GM12878 (cell line): ENCODE data around the gene DCAF12.

Experiments
- CEBPB ChIP-seq, 2 experiments: fragments of 150-350 bp in 1 of 2; IDR thresholded peaks; 2 replicates each; pipeline ENCODE4 v1.6.1; 2012 to 2014; ENCODE audit warnings: low read depth in 2 of 2, low read length in 2 of 2, borderline replicate concordance in 1 of 2, inconsistent platforms in 1 of 2
- HDGF ChIP-seq: fragments of 450-650 bp; IDR thresholded peaks from 2 replicates; pipeline ENCODE4 v1.6.1; 2016; ENCODE audit warnings: antibody characterized with exemption
- JUND ChIP-seq: IDR thresholded peaks from 2 replicates; pipeline ENCODE4 v1.6.1; 2012; ENCODE audit warnings: low read depth, mild to moderate bottlenecking, low read length, improper control_type of control experiment, moderate library complexity
- NFYA ChIP-seq: IDR thresholded peaks from 2 replicates; pipeline ENCODE4 v1.6.1; 2011; ENCODE audit warnings: low read depth, mild to moderate bottlenecking, low read length, improper control_type of control experiment, borderline replicate concordance
- NR2C1 ChIP-seq: fragments of 450-650 bp; IDR thresholded peaks from 2 replicates; pipeline ENCODE4 v1.6.1; 2017; ENCODE audit warnings: antibody characterized with exemption, mild to moderate bottlenecking, moderate library complexity
- POLR2A ChIP-seq: IDR thresholded peaks from 2 replicates; pipeline ENCODE4 v1.6.1; 2011; ENCODE audit warnings: low read depth, mild to moderate bottlenecking, low read length
- RBBP5 ChIP-seq: fragments of 200-600 bp; sonication (generic); conservative IDR thresholded peaks from 2 replicates; pipeline ENCODE4 v1.6.1; 2016
- TCF12 ChIP-seq: IDR thresholded peaks from 2 replicates; pipeline ENCODE4 v1.6.1; 2011; ENCODE audit warnings: low read depth, mild to moderate bottlenecking, low read length
- ZNF274 ChIP-seq: IDR thresholded peaks from one replicate; pipeline ENCODE4 v1.8.0; 2011; ENCODE audit not compliant: insufficient read length, insufficient read depth
- TF ChIP-seq, protein P1 (sequence below): IDR thresholded peaks from 2 replicates; pipeline ENCODE4 v1.6.1; 2012; ENCODE audit warnings: mild to moderate bottlenecking, low read depth, low read length
- TF ChIP-seq, protein P2 (sequence below): fragments of 450-650 bp; IDR thresholded peaks from 2 replicates; pipeline ENCODE4 v1.6.1; 2017; ENCODE audit warnings: mild to moderate bottlenecking, moderate library complexity
- TF ChIP-seq, protein P3 (sequence below): IDR thresholded peaks from 2 replicates; pipeline ENCODE4 v1.6.1; 2012; ENCODE audit warnings: low read depth, low read length, improper control_type of control experiment
- TF ChIP-seq, protein P4 (sequence below): fragments of 450-650 bp; IDR thresholded peaks from 2 replicates; pipeline ENCODE4 v1.6.1; 2016; ENCODE audit warnings: mild to moderate bottlenecking

DNA sequence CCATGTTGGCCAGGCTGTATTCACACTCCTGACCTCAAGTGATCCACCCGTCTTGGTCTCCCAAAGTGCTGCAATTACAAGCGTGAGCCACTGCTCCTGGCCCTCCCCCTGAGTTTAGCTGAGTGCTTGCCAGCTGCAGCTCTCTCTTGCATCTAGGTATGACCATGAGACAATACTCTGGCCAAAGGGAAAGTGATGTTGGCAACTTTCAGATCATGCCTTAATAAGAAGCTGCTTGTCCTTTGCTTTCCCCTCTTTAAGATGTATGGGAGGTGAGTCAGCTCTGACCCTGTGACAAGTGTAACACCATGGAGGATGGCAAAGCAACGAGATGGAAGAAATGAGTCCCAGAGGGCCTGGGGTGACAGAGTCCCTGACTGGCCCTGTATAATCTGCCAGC is 18.7 kb upstream of the DCAF12 start:
- TF ChIP-seq POLR2A (no peak), RBBP5 (no peak), JUND (no peak), NFYA (no peak), HDGF (no peak), CEBPB (IDR thresholded peaks at IDR 0.05; ENCODE audit: borderline replicate concordance in 1 of 2, low read depth in 2 of 2, low read length in 2 of 2) (no peak), NR2C1 (no peak), ZNF274 (no peak), TCF12 (no peak)
- TF ChIP-seq, protein P1, sequence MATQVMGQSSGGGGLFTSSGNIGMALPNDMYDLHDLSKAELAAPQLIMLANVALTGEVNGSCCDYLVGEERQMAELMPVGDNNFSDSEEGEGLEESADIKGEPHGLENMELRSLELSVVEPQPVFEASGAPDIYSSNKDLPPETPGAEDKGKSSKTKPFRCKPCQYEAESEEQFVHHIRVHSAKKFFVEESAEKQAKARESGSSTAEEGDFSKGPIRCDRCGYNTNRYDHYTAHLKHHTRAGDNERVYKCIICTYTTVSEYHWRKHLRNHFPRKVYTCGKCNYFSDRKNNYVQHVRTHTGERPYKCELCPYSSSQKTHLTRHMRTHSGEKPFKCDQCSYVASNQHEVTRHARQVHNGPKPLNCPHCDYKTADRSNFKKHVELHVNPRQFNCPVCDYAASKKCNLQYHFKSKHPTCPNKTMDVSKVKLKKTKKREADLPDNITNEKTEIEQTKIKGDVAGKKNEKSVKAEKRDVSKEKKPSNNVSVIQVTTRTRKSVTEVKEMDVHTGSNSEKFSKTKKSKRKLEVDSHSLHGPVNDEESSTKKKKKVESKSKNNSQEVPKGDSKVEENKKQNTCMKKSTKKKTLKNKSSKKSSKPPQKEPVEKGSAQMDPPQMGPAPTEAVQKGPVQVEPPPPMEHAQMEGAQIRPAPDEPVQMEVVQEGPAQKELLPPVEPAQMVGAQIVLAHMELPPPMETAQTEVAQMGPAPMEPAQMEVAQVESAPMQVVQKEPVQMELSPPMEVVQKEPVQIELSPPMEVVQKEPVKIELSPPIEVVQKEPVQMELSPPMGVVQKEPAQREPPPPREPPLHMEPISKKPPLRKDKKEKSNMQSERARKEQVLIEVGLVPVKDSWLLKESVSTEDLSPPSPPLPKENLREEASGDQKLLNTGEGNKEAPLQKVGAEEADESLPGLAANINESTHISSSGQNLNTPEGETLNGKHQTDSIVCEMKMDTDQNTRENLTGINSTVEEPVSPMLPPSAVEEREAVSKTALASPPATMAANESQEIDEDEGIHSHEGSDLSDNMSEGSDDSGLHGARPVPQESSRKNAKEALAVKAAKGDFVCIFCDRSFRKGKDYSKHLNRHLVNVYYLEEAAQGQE = no peak
- TF ChIP-seq, protein P2, sequence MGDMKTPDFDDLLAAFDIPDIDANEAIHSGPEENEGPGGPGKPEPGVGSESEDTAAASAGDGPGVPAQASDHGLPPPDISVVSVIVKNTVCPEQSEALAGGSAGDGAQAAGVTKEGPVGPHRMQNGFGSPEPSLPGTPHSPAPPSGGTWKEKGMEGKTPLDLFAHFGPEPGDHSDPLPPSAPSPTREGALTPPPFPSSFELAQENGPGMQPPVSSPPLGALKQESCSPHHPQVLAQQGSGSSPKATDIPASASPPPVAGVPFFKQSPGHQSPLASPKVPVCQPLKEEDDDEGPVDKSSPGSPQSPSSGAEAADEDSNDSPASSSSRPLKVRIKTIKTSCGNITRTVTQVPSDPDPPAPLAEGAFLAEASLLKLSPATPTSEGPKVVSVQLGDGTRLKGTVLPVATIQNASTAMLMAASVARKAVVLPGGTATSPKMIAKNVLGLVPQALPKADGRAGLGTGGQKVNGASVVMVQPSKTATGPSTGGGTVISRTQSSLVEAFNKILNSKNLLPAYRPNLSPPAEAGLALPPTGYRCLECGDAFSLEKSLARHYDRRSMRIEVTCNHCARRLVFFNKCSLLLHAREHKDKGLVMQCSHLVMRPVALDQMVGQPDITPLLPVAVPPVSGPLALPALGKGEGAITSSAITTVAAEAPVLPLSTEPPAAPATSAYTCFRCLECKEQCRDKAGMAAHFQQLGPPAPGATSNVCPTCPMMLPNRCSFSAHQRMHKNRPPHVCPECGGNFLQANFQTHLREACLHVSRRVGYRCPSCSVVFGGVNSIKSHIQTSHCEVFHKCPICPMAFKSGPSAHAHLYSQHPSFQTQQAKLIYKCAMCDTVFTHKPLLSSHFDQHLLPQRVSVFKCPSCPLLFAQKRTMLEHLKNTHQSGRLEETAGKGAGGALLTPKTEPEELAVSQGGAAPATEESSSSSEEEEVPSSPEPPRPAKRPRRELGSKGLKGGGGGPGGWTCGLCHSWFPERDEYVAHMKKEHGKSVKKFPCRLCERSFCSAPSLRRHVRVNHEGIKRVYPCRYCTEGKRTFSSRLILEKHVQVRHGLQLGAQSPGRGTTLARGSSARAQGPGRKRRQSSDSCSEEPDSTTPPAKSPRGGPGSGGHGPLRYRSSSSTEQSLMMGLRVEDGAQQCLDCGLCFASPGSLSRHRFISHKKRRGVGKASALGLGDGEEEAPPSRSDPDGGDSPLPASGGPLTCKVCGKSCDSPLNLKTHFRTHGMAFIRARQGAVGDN = no peak
- TF ChIP-seq, protein P3, sequence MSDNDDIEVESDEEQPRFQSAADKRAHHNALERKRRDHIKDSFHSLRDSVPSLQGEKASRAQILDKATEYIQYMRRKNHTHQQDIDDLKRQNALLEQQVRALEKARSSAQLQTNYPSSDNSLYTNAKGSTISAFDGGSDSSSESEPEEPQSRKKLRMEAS = no peak
- TF ChIP-seq, protein P4, sequence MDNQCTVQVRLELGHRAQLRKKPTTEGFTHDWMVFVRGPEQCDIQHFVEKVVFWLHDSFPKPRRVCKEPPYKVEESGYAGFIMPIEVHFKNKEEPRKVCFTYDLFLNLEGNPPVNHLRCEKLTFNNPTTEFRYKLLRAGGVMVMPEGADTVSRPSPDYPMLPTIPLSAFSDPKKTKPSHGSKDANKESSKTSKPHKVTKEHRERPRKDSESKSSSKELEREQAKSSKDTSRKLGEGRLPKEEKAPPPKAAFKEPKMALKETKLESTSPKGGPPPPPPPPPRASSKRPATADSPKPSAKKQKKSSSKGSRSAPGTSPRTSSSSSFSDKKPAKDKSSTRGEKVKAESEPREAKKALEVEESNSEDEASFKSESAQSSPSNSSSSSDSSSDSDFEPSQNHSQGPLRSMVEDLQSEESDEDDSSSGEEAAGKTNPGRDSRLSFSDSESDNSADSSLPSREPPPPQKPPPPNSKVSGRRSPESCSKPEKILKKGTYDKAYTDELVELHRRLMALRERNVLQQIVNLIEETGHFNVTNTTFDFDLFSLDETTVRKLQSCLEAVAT = no peak
